GM12801 (cell line): ENCODE results near the gene MLIP.

ENCODE experiments used
- TF ChIP-seq, protein P1 (sequence below): IDR thresholded peaks from one replicate; pipeline ENCODE4 v1.5.1; 2011; ENCODE audit warnings: control low read depth; ENCODE audit not compliant: insufficient read length; ENCODE audit errors: extremely low read depth

Gene MLIP

DNA sequence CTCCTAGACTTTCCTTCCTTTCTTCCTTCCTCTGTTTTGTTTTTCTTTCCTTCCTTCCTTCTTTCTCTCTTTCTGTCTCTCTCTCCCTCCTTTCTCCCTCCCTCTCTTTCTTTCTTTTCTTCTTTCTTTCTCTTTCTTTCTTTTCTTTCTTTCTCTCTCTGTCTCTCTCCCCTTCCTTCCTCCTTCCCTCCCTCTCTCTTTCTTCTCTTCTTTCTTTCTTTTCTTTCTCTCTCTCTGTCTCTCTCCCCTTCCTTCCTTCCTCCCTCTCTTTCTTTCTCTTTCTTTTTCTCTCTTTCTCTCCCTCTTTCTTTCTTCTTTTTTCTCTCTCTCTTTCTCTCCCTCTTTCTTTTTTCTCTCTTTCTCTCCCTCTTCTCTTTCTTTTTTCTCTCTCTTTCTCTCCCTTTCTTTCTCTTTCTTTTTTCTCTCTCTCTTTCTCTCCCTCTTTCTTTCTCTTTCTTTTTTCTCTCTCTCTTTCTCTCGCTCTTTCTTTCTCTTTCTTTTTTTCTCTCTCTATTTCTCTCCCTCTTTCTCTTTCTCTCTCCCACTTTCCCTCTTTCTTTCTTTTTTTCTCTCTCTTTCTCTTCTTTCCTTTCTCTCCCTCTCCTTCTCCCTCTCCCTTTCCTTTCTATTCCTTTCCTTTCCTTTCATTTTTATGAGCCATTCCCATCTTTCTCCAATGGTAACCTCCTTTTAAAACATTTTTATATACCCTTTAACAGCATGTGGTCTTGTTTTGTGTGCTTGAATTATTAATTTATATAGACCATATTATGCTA is 199.3 kb downstream of the MLIP start:
- TF ChIP-seq, protein P1, sequence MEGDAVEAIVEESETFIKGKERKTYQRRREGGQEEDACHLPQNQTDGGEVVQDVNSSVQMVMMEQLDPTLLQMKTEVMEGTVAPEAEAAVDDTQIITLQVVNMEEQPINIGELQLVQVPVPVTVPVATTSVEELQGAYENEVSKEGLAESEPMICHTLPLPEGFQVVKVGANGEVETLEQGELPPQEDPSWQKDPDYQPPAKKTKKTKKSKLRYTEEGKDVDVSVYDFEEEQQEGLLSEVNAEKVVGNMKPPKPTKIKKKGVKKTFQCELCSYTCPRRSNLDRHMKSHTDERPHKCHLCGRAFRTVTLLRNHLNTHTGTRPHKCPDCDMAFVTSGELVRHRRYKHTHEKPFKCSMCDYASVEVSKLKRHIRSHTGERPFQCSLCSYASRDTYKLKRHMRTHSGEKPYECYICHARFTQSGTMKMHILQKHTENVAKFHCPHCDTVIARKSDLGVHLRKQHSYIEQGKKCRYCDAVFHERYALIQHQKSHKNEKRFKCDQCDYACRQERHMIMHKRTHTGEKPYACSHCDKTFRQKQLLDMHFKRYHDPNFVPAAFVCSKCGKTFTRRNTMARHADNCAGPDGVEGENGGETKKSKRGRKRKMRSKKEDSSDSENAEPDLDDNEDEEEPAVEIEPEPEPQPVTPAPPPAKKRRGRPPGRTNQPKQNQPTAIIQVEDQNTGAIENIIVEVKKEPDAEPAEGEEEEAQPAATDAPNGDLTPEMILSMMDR = no peak

DNA sequence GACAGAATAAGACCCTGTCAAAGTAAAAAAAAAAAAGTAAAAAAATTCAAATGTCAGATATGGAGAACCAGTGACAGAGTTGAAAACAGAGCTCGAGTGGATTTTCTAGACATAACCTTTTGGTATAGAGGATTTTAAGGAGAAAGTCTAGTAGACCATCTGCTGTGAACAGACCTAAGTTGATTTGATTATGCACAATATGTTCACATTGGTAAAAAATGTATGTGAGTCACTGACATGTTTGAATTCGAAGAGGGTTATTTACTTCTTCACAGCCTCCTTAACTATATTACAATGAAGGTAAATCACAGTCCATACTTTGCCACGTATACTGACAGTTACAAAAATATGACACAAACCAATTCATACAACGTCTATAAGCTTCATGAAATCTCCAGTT is 204.4 kb downstream of the MLIP start:
- TF ChIP-seq, protein P1 = no peak
